ENCODE measurements around the gene PSMB7. TPM values are rescaled to one million over a fixed set of nuclear protein-coding genes. Genes with fewer than 3 reads are reported as not detected.

Gene PSMB7
- total RNA-seq, 4 donors from 2014 or later = 67.6 to 110 (median 90.8) TPM

GRCh38 chr9:124365036-124365435 lies 50.2 kb downstream of the PSMB7 start:
- H3K27me3 ChIP-seq = no peaks in the 10 kb centered on the region
- no peak overlapping the region for H3K4me3 ChIP-seq
- H3K27ac ChIP-seq = no peak overlapping the region
- no peaks in the 10 kb centered on the region for H3K4me1 ChIP-seq
- no peak for DNase-seq
- peaks cover 0 to 8% (median 0%) of the 10 kb centered on the region in 3 donors for H3K36me3 ChIP-seq
- no peak for TF ChIP-seq POLR2A (IDR thresholded peaks at IDR 0.05)
- TF ChIP-seq CTCF (IDR thresholded peaks at IDR 0.05) = no peak
- no peaks in the 10 kb centered on the region for H3K9me3 ChIP-seq

- no peak for DNase-seq
- Histone ChIP-seq H3K4me3 (no peak overlapping the region), H3K36me3 (peaks cover 0 to 8% (median 0%) of the 10 kb centered on the region in 3 donors), H3K9me3 (no peaks in the 10 kb centered on the region), H3K4me1 (no peaks in the 10 kb centered on the region), H3K27ac (no peak overlapping the region), H3K27me3 (no peaks in the 10 kb centered on the region)
- no peak for TF ChIP-seq CTCF (IDR thresholded peaks at IDR 0.05)
- no peak for TF ChIP-seq POLR2A (IDR thresholded peaks at IDR 0.05)
Observed at GRCh38 chr9:124364141-124364540, 51.1 kb downstream of the PSMB7 start.

- H3K9me3 ChIP-seq = no peaks in the 10 kb centered on the region
- no peak for TF ChIP-seq CTCF (IDR thresholded peaks at IDR 0.05)
- no peak for TF ChIP-seq POLR2A (IDR thresholded peaks at IDR 0.05)
Observed at GRCh38 chr9:124363326-124364096, 51.7 kb downstream of the PSMB7 start.

GRCh38 chr9:124361128-124361527 lies 54.1 kb downstream of the PSMB7 start:
- no peak for DNase-seq
- Histone ChIP-seq H3K4me3 (no peak overlapping the region), H3K4me1 (no peaks in the 10 kb centered on the region), H3K27me3 (no peaks in the 10 kb centered on the region), H3K9me3 (no peaks in the 10 kb centered on the region), H3K27ac (no peak overlapping the region), H3K36me3 (peaks cover 0 to 13% (median 0%) of the 10 kb centered on the region in 3 donors)
- TF ChIP-seq POLR2A (IDR thresholded peaks at IDR 0.05) (no peak), CTCF (IDR thresholded peaks at IDR 0.05) (no peak)

More at GRCh38 chr9:124363326-124364096, 51.7 kb downstream of the PSMB7 start:
- H3K27me3 ChIP-seq = no peaks in the 10 kb centered on the region
- DNase-seq = no peak
- H3K27ac ChIP-seq = no peak overlapping the region
- no peak overlapping the region for H3K4me3 ChIP-seq
- H3K36me3 ChIP-seq = peaks cover 0 to 8% (median 0%) of the 10 kb centered on the region in 3 donors
- H3K4me1 ChIP-seq = no peaks in the 10 kb centered on the region

- H3K36me3 ChIP-seq = peaks cover 0 to 23% (median 0%) of the 10 kb centered on the region in 3 donors
- no peak for DNase-seq
- H3K27ac ChIP-seq = no peak overlapping the region
- no peaks in the 10 kb centered on the region for H3K4me1 ChIP-seq
- TF ChIP-seq CTCF (IDR thresholded peaks at IDR 0.05) = no peak
- H3K9me3 ChIP-seq = no peaks in the 10 kb centered on the region
- no peak overlapping the region for H3K4me3 ChIP-seq
- no peaks in the 10 kb centered on the region for H3K27me3 ChIP-seq
Observed at GRCh38 chr9:124359855-124360678, 55.2 kb downstream of the PSMB7 start.
